A549 (cell line): Measurements from ENCODE around the gene C2orf68. TPM values are rescaled to one million over a fixed set of nuclear protein-coding genes. Genes with fewer than 3 reads are reported as not detected.

ENCODE experiments used
- ATAC-seq, 2 experiments: fragments of 200-7000 bp in 1 of 2; fragments of >200 bp in 1 of 2; cut with Nextera tagmentation in 1 of 2; cut with Tn5 transposase in 1 of 2; 3 replicates each; pipeline versions ENCODE4 v1.8.0 to v1.9.1; 2018 to 2020; ENCODE audit warnings: mild to moderate bottlenecking in 1 of 2, moderate library complexity in 1 of 2
- CTCF ChIA-PET: fragments of 300-600 bp; sonication (Branson Sonifier 250); formaldehyde crosslinking; extraction: SDS; loops from one replicate; lab custom pipeline; 2021; ENCODE audit warnings: antibody characterized with exemption, inconsistent platforms; lab: Yijun Ruan, JAX
- POLR2A ChIA-PET: fragments of 350-600 bp; formaldehyde crosslinking; extraction: SDS; loops from one replicate; lab custom pipeline; 2021; ENCODE audit warnings: antibody characterized with exemption, inconsistent platforms; lab: Yijun Ruan, JAX
- DNase-seq, 2 experiments: peaks; one replicate each; pipeline versions ENCODE4 v3.0.0 to v3.0.0-alpha.2; 2011 to 2016; ENCODE audit warnings: low read depth in 1 of 2, low spot score in 1 of 2
- FAIRE-seq: peaks from 2 replicates; lab custom pipeline; 2011; peaks lifted over from hg19 to GRCh38; lab: Jason Lieb, UNC
- H3K27ac ChIP-seq, 2 experiments: fragments of >200 bp; sonication (Bioruptor Twin); formaldehyde crosslinking; 3 replicates each; pipeline ENCODE4 v1.5.1; 2016 to 2017
- H3K4me1 ChIP-seq: fragments of >200 bp; sonication (Bioruptor Twin); formaldehyde crosslinking; 3 replicates; pipeline ENCODE4 v1.6.1; 2016
- H3K4me2 ChIP-seq: fragments of >200 bp; sonication (Bioruptor Twin); formaldehyde crosslinking; 3 replicates; pipeline ENCODE4 v1.6.1; 2016
- H3K4me3 ChIP-seq: fragments of >200 bp; sonication (Bioruptor Twin); formaldehyde crosslinking; 3 replicates; pipeline ENCODE4 v1.5.1; 2016
- H3K9me3 ChIP-seq: fragments of >200 bp; sonication (Bioruptor Twin); formaldehyde crosslinking; 3 replicates; pipeline ENCODE4 v1.6.1; 2016
- BCL3 ChIP-seq: fragments of >200 bp; sonication (Bioruptor Twin); formaldehyde crosslinking; IDR thresholded peaks from 3 replicates; pipeline ENCODE4 v1.6.1; 2016
- CBX8 ChIP-seq: fragments of 200-600 bp; sonication (generic); IDR thresholded peaks from 2 replicates; pipeline ENCODE4 v1.6.1; 2016
- CHD2 ChIP-seq: fragments of 150-350 bp; IDR thresholded peaks from 2 replicates; pipeline ENCODE4 v1.6.1; 2014; ENCODE audit warnings: low read length; ENCODE audit not compliant: partially characterized antibody
- E2F6 ChIP-seq: IDR thresholded peaks from 2 replicates; pipeline ENCODE4 v1.6.1; 2012; ENCODE audit warnings: low read depth, borderline replicate concordance
- EHF ChIP-seq: fragments of 250-450 bp; sonication (Bioruptor Pico); IDR thresholded peaks from 2 replicates; pipeline ENCODE4 v1.5.0; 2020; ENCODE audit warnings: mild to moderate bottlenecking
- EHMT2 ChIP-seq: fragments of 200-600 bp; sonication (generic); IDR thresholded peaks from 2 replicates; pipeline ENCODE4 v1.6.1; 2016; ENCODE audit warnings: antibody characterized with exemption, low read depth, mild to moderate bottlenecking, moderate library complexity
- FOSB ChIP-seq: fragments of 250-450 bp; sonication (Bioruptor Pico); IDR thresholded peaks from 2 replicates; pipeline ENCODE4 v1.5.0; 2020; ENCODE audit warnings: mild to moderate bottlenecking, moderate library complexity
- FOSL2 ChIP-seq, 2 experiments: fragments of 450-650 bp in 1 of 2; fragments of >200 bp in 1 of 2; sonication (Bioruptor Twin) in 1 of 2; formaldehyde crosslinking; IDR thresholded peaks; 2 replicates each; pipeline versions ENCODE4 v1.5.0 to v1.6.1; 2016 to 2020; ENCODE audit warnings: mild to moderate bottlenecking in 1 of 2, moderate library complexity in 1 of 2
- FOXS1 ChIP-seq: fragments of 250-450 bp; sonication (Bioruptor Pico); IDR thresholded peaks from 2 replicates; pipeline ENCODE4 v1.5.0; 2020; ENCODE audit warnings: mild to moderate bottlenecking, moderate library complexity
- GATA3 ChIP-seq: IDR thresholded peaks from 2 replicates; pipeline ENCODE4 v1.6.1; 2012; ENCODE audit warnings: borderline replicate concordance
- HDAC2 ChIP-seq: fragments of 200-600 bp; sonication (generic); IDR thresholded peaks from 2 replicates; pipeline ENCODE4 v1.6.1; 2016
- HOXB13 ChIP-seq: fragments of 250-450 bp; sonication (Bioruptor Pico); IDR thresholded peaks from 2 replicates; pipeline ENCODE4 v1.5.0; 2020; ENCODE audit warnings: low read depth, mild to moderate bottlenecking, moderate library complexity
- JUN ChIP-seq, 2 experiments: fragments of >200 bp; sonication (Bioruptor Twin); formaldehyde crosslinking; IDR thresholded peaks; 2 replicates in 1 of 2; 3 replicates in 1 of 2; pipeline ENCODE4 v1.6.1; 2016 to 2017
- KDM1A ChIP-seq: fragments of 200-600 bp; sonication (generic); IDR thresholded peaks from 2 replicates; pipeline ENCODE4 v1.6.1; 2016; ENCODE audit warnings: low read depth, mild to moderate bottlenecking
- KDM5A ChIP-seq: fragments of 200-600 bp; sonication (generic); IDR thresholded peaks from 2 replicates; pipeline ENCODE4 v1.6.1; 2016; ENCODE audit warnings: antibody characterized with exemption, mild to moderate bottlenecking
- MAFK ChIP-seq: fragments of 450-650 bp; IDR thresholded peaks from 2 replicates; pipeline ENCODE4 v1.6.1; 2014; ENCODE audit not compliant: partially characterized antibody
- MYC ChIP-seq: IDR thresholded peaks from 2 replicates; pipeline ENCODE4 v1.6.1; 2012; ENCODE audit warnings: mild to moderate bottlenecking, inconsistent platforms, low read length, improper control_type of control experiment, borderline replicate concordance
- PHF8 ChIP-seq: fragments of 200-600 bp; sonication (generic); IDR thresholded peaks from 2 replicates; pipeline ENCODE4 v1.6.1; 2016; ENCODE audit warnings: low read depth, mild to moderate bottlenecking, antibody characterized with exemption, moderate library complexity, borderline replicate concordance
- POLR2A ChIP-seq: IDR thresholded peaks from 2 replicates; pipeline ENCODE4 v1.6.1; 2012; ENCODE audit warnings: mild to moderate bottlenecking, low read length
- RAD21 ChIP-seq, 2 experiments: fragments of >200 bp in 1 of 2; sonication (Bioruptor Twin) in 1 of 2; formaldehyde crosslinking in 1 of 2; IDR thresholded peaks in 1 of 2; conservative IDR thresholded peaks in 1 of 2; 2 replicates in 1 of 2; 3 replicates in 1 of 2; pipeline ENCODE4 v1.6.1; 2012 to 2018; ENCODE audit warnings: inconsistent platforms in 1 of 2
- RFX5 ChIP-seq: fragments of 450-650 bp; IDR thresholded peaks from 2 replicates; pipeline ENCODE4 v1.7.1; 2014; ENCODE audit warnings: antibody characterized with exemption, mild to moderate bottlenecking, moderate library complexity
- SMC3 ChIP-seq: fragments of >200 bp; sonication (Bioruptor Twin); formaldehyde crosslinking; IDR thresholded peaks from 3 replicates; pipeline ENCODE4 v1.6.1; 2018; ENCODE audit warnings: inconsistent platforms
- USF2 ChIP-seq: fragments of 450-650 bp; IDR thresholded peaks from 2 replicates; pipeline ENCODE4 v1.6.1; 2014; ENCODE audit warnings: antibody characterized with exemption
- ZC3H11A ChIP-seq: fragments of 450-650 bp; IDR thresholded peaks from 2 replicates; pipeline ENCODE4 v1.6.1; 2014; ENCODE audit warnings: antibody characterized with exemption, mild to moderate bottlenecking
- ZFP36 ChIP-seq: fragments of 450-650 bp; IDR thresholded peaks from 2 replicates; pipeline ENCODE4 v1.6.1; 2014; ENCODE audit warnings: borderline replicate concordance; ENCODE audit not compliant: partially characterized antibody
- ZNF302 ChIP-seq: fragments of 250-450 bp; sonication (Bioruptor Pico); IDR thresholded peaks from 2 replicates; pipeline ENCODE4 v1.9.0; 2021; ENCODE audit warnings: inconsistent platforms, mild to moderate bottlenecking, moderate library complexity
- ZSCAN20 ChIP-seq: fragments of 250-450 bp; sonication (Bioruptor Pico); IDR thresholded peaks from 2 replicates; pipeline ENCODE4 v1.8.0; 2022; ENCODE audit warnings: mild to moderate bottlenecking, moderate library complexity
- WGBS: methylation state at CpG from one replicate; pipeline ENCODE4 v1.1.6; 2017; ENCODE audit errors: missing lambda C conversion rate; 5-methylcytosine and 5-hydroxymethylcytosine counted together
- polyA plus RNA-seq, 4 experiments: library from polyadenylated mRNA; depleted of rRNA in 3 of 4; stranded (reverse); fragments of >200 nt; fragmentation: RNase III in 1 of 4; extraction: RNeasy Plus Mini Kit Qiagen cat#74134 plus additional on column Dnase treatment in 1 of 4; gene quantifications; 2 replicates in 3 of 4; 3 replicates in 1 of 4; pipeline ENCODE4 v1.2.3, GENCODE V29; 2011 to 2017

Gene C2orf68
- polyA plus RNA-seq, 2 of the 4 experiments (the other 2 are of a cell fraction) = 25.9 to 48.3 TPM

- 67% methylated on average over 3 of the region's 3 CpGs for WGBS
- ChIA-PET POLR2A (interaction anchor here (0.6 to 2.6 kb wide), 6 partner anchors 13 to 58 kb away, joined by 4 to 23 read pairs (median 11); partner anchors contain the start of genes C2orf68 and MAT2A), CTCF (interaction anchor here (0.8 to 3.0 kb wide), 6 partner anchors 9 to 216 kb away, joined by 3 to 9 read pairs (median 4); no protein-coding TSS in a partner anchor)
- no peak for ATAC-seq
- FAIRE-seq = no peak
- no peak for DNase-seq
- peak overlapping the region; percentile 71 for H3K4me3 ChIP-seq
- peaks cover 18% of the 10 kb centered on the region for H3K4me1 ChIP-seq
- H3K4me2 ChIP-seq = peak overlapping the region; percentile 81
- H3K9me3 ChIP-seq = no peaks in the 10 kb centered on the region
- peak overlapping the region; percentile 82 to 91; a peak in 4 of 6 replicates for H3K27ac ChIP-seq
- no peak for TF ChIP-seq E2F6
- no peak for TF ChIP-seq CHD2
- TF ChIP-seq JUN (IDR thresholded peaks at IDR 0.05) = no peak
- no peak for TF ChIP-seq CBX8
- TF ChIP-seq PHF8 = no peak
- no peak for TF ChIP-seq BCL3
- TF ChIP-seq FOXS1 = no peak
- no peak for TF ChIP-seq USF2
- no peak for TF ChIP-seq KDM5A
- TF ChIP-seq MYC = no peak
- TF ChIP-seq EHF (CRISPR knock-in tag) = no peak
- TF ChIP-seq FOSB (CRISPR knock-in tag) = no peak
- TF ChIP-seq RFX5 = no peak
- TF ChIP-seq ZSCAN20 = no peak
Observed at GRCh38 chr2:85596486-85597143, 15.3 kb downstream of the C2orf68 start.

GRCh38 chr2:85596026-85596333, 15.9 kb downstream of the C2orf68 start:
- Histone ChIP-seq H3K27ac (peak overlapping the region; percentile 82 to 91), H3K4me3 (peak overlapping the region; percentile 71), H3K4me2 (peak overlapping the region; percentile 81), H3K4me1 (peaks cover 15% of the 10 kb centered on the region), H3K9me3 (no peaks in the 10 kb centered on the region)
- CTCF ChIA-PET = interaction anchor here (0.8 to 3.0 kb wide), 9 partner anchors 8 to 216 kb away, joined by 3 to 9 read pairs (median 4); no protein-coding TSS in a partner anchor
- WGBS = 5% methylated on average over 10 of the region's 10 CpGs
- FAIRE-seq (no peak), DNase-seq (no peak), ATAC-seq (peak in 1 of 2 experiments; percentile 28; a peak in 4 of 6 replicates)
- POLR2A ChIA-PET = interaction anchor here (0.6 to 2.6 kb wide), 15 partner anchors 9 to 178 kb away, joined by 3 to 23 read pairs (median 6); partner anchors contain the start of genes C2orf68, GGCX, MAT2A and SH2D6
- TF ChIP-seq PHF8 = peak; percentile 4; the same call in 1 of the 2 replicates
- no peak for TF ChIP-seq ZFP36
- 0 out of 2 replicates have a peak, but pooled peaks have one; percentile 5 for TF ChIP-seq KDM5A

- FAIRE-seq (peak; percentile 98), DNase-seq (peak; percentile 99 to 100), ATAC-seq (peak; percentile 95 to 99)
- CTCF ChIA-PET = interaction anchor here (0.9 to 3.0 kb wide), 9 partner anchors 8 to 255 kb away, joined by 3 to 9 read pairs (median 4); no protein-coding TSS in a partner anchor
- Histone ChIP-seq H3K4me2 (peak within 1 kb of the TSS; percentile 91), H3K9me3 (no peaks in the 10 kb centered on the region), H3K27ac (peak within 1 kb of the TSS; percentile 82 to 91), H3K4me1 (peaks cover 15% of the 10 kb centered on the region), H3K4me3 (peak within 1 kb of the TSS; percentile 71)
- POLR2A ChIA-PET = interaction anchor here (0.6 to 2.6 kb wide), 21 partner anchors 8 to 268 kb away, joined by 3 to 23 read pairs (median 5); partner anchors contain the start of genes C2orf68, GGCX, MAT2A and SH2D6
- 1% methylated on average over 46 of the region's 47 CpGs for WGBS
- TF ChIP-seq HDAC2 (no peak), EHMT2 (no peak), GATA3 (no peak; the same call in 1 of the 2 replicates), ZNF302 (no peak), FOSL2 (IDR thresholded peaks at IDR 0.05) (no peak), FOSL2 (CRISPR knock-in tag; IDR thresholded peaks at IDR 0.05) (0 out of 2 replicates have a peak, but pooled peaks have one; percentile 5), ZC3H11A (no peak), KDM5A (peak; percentile 71), MAFK (no peak), ZSCAN20 (no peak), RAD21 (conservative IDR thresholded peaks at IDR 0.05 in 1 of 2, IDR thresholded peaks at IDR 0.05 in 1 of 2) (no peak), FOSB (CRISPR knock-in tag) (no peak), BCL3 (peak; percentile 77; the same call in 1 of the 3 replicates), SMC3 (no peak), KDM1A (no peak), HOXB13 (CRISPR knock-in tag) (peak; percentile 71; the same call in 1 of the 2 replicates), POLR2A (peak; percentile 86), FOXS1 (no peak), RFX5 (peak; percentile 85), PHF8 (peak; percentile 52)
Observed at GRCh38 chr2:85595301-85596025, 16.4 kb downstream of the C2orf68 start, which contains the start of gene RNF181. Gene RNF181, plus strand, starts transcription at chr2:85595745. Its CDS starts 19 bp downstream, at chr2:85595764.
